ENCODE results near the gene GAL3ST2. TPM values are rescaled to one million over a fixed set of nuclear protein-coding genes. Genes with fewer than 3 reads are reported as not detected.

GAL3ST2 gene
- total RNA-seq, 2 experiments from 2014 or later: 1.5 to 1.9 TPM

DNA sequence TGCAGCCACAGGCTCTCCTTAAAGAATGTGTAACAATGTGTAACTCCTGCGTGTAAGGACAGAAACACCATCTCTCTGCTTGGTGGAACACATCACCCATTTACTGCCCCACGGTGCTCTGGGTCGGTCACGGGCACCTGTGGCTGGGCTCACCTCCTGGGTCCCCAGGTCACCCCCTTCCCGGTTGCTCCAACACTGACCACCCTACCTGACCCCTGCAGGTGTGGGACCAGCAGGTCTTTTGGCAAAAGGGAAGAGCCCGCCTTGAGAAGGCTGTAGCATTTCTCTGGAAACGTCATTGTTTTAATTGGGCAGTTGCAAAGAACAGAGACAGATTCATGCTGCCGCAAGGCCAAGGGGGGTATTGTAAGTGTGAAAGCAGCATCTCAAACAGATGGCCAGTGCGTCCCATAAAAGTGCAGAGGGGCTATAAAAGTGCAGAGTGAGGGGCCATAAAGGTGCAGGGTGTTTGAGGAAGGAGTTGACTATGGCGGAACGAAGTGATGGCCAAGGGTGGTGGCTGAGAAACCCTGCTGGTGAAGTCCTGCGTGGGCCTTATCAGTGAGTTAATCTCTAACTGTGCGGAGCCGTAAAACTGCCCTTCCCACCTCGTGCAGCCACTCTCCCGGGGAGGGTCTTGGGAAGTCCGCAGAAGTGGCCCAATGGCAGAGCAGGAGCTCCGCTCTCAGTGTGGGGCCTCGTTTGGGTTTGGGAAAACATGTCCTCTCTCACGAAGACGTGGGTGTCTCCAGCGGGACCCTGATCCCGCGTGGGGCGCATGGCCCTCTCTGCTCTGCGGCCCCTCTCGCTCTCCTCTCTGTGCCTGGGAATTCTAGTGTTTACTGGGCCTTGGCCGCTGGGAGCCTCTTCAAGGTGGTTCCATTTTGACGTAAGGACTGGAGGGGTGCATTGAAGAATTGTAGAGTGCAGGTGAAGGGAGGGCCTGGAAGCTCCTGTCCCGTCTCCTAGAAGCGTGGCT lies 18.7 kb downstream of the GAL3ST2 start:
- no peak overlapping the region for H3K4me3 ChIP-seq (ENCODE audit: low read length)
- ChIA-PET CTCF (no interaction called here), POLR2A (no interaction called here)
- H3K9me3 Mint-ChIP-seq: no peaks in the 10 kb centered on the region
- no peak for ATAC-seq (ENCODE audit: poor library complexity)
- H3K4me1 ChIP-seq (ENCODE audit: insufficient read depth, low read length): no peaks in the 10 kb centered on the region
- H3K9me3 ChIP-seq (ENCODE audit: control insufficient read depth in 1 of 2, insufficient read depth in 1 of 2, low read length in 2 of 2): no peaks in the 10 kb centered on the region
- no peaks in the 10 kb centered on the region for H3K36me3 Mint-ChIP-seq (ENCODE audit: low read depth)
- TF ChIP-seq, protein P1, sequence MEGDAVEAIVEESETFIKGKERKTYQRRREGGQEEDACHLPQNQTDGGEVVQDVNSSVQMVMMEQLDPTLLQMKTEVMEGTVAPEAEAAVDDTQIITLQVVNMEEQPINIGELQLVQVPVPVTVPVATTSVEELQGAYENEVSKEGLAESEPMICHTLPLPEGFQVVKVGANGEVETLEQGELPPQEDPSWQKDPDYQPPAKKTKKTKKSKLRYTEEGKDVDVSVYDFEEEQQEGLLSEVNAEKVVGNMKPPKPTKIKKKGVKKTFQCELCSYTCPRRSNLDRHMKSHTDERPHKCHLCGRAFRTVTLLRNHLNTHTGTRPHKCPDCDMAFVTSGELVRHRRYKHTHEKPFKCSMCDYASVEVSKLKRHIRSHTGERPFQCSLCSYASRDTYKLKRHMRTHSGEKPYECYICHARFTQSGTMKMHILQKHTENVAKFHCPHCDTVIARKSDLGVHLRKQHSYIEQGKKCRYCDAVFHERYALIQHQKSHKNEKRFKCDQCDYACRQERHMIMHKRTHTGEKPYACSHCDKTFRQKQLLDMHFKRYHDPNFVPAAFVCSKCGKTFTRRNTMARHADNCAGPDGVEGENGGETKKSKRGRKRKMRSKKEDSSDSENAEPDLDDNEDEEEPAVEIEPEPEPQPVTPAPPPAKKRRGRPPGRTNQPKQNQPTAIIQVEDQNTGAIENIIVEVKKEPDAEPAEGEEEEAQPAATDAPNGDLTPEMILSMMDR (IDR thresholded peaks at IDR 0.05): no peak
- no peaks in the 10 kb centered on the region for H3K4me1 Mint-ChIP-seq (ENCODE audit: low read depth)
- H3K27ac Mint-ChIP-seq: no peak overlapping the region
- no peaks in the 10 kb centered on the region for H3K27me3 ChIP-seq (ENCODE audit: control insufficient read depth in 1 of 2, insufficient read depth in 2 of 2, low read length in 2 of 2)
- intact Hi-C loops (cut with DNase I, micrococcal nuclease): no loop called here
- H3K36me3 ChIP-seq (ENCODE audit: insufficient read depth, low read length): no peaks in the 10 kb centered on the region
- no peak overlapping the region for H3K27ac ChIP-seq (ENCODE audit: low read depth in 1 of 2, low read length in 2 of 2)
- DNase-seq: peak in 1 of 14 experiments; percentile 24
- no peak overlapping the region for H3K4me3 Mint-ChIP-seq
- H3K27me3 Mint-ChIP-seq: no peaks in the 10 kb centered on the region

DNA sequence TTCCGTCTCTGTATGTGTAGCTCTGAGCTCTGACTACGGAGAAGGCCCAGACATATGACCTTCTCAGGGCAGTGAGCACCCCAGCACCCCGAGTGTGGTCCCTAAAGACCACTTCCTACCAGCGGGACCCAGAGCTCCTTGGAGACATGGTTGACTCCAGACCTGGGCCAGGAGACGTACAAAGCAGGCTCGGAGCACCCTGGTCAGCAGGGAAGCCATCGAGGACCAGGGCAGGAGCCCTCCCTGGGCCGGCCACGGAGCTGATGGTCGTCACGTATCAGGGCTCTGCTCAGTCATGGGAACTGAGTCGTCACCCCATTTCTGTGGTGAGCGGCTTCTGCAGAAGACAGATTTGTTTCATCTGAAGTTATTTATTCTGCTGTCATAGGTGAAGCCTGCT lies 19.6 kb downstream of the GAL3ST2 start:
- Histone ChIP-seq H3K27me3 (ENCODE audit: control insufficient read depth in 1 of 2, insufficient read depth in 2 of 2, low read length in 2 of 2) (no peaks in the 10 kb centered on the region), H3K36me3 (ENCODE audit: insufficient read depth, low read length) (no peaks in the 10 kb centered on the region), H3K4me1 (ENCODE audit: insufficient read depth, low read length) (no peaks in the 10 kb centered on the region), H3K27ac (ENCODE audit: low read depth in 1 of 2, low read length in 2 of 2) (no peak overlapping the region), H3K4me3 (ENCODE audit: low read length) (no peak overlapping the region), H3K9me3 (ENCODE audit: control insufficient read depth in 1 of 2, insufficient read depth in 1 of 2, low read length in 2 of 2) (no peaks in the 10 kb centered on the region)
- Mint-ChIP-seq H3K36me3 (ENCODE audit: low read depth) (no peaks in the 10 kb centered on the region), H3K4me3 (no peak overlapping the region), H3K27me3 (no peaks in the 10 kb centered on the region), H3K9me3 (no peaks in the 10 kb centered on the region), H3K4me1 (ENCODE audit: low read depth) (no peaks in the 10 kb centered on the region), H3K27ac (no peak overlapping the region)
- ChIA-PET CTCF (no interaction called here), POLR2A (no interaction called here)
- TF ChIP-seq, protein P1 (IDR thresholded peaks at IDR 0.05): no peak
- ATAC-seq (ENCODE audit: poor library complexity) (no peak), DNase-seq (peak in 1 of 14 experiments; percentile 3)
- intact Hi-C loops (cut with DNase I, micrococcal nuclease): no loop called here

DNA sequence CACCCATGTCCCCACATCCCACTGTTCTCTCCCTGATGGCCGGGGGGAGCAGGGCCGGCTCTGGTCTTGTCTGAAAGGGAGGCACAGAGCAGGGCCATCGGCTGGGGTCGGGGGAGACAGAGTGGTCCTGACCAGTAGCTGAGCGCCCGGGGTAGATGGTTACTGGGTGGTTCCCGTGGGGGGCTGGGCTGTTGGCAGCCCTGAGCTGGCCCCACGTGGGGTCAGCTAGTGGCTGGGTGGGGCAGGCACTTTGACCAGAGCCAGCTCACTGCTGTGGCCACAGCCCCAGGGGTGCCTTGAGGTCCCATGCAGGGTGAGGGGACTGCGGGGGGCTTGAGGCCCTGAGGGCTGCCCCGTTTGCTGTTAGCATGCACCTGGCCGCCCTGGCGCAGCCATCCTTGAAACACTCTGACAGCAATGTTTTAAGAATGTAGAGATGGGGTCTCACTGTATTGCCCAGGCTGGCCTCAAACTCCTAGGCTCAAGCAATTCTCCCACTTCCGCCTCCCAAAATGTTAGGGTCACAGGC lies 20.1 kb downstream of the GAL3ST2 start:
- Histone ChIP-seq H3K4me3 (ENCODE audit: low read length) (no peak overlapping the region), H3K27me3 (ENCODE audit: control insufficient read depth in 1 of 2, insufficient read depth in 2 of 2, low read length in 2 of 2) (no peaks in the 10 kb centered on the region), H3K4me1 (ENCODE audit: insufficient read depth, low read length) (no peaks in the 10 kb centered on the region), H3K9me3 (ENCODE audit: control insufficient read depth in 1 of 2, insufficient read depth in 1 of 2, low read length in 2 of 2) (no peaks in the 10 kb centered on the region), H3K27ac (ENCODE audit: low read depth in 1 of 2, low read length in 2 of 2) (no peak overlapping the region), H3K36me3 (ENCODE audit: insufficient read depth, low read length) (no peaks in the 10 kb centered on the region)
- peak in 1 of 14 experiments; percentile 26 for DNase-seq
- POLR2A ChIA-PET: no interaction called here
- Mint-ChIP-seq H3K27me3 (no peaks in the 10 kb centered on the region), H3K27ac (no peak overlapping the region), H3K36me3 (ENCODE audit: low read depth) (no peaks in the 10 kb centered on the region), H3K4me3 (no peak overlapping the region), H3K9me3 (no peaks in the 10 kb centered on the region), H3K4me1 (ENCODE audit: low read depth) (no peaks in the 10 kb centered on the region)
- TF ChIP-seq, protein P1 (IDR thresholded peaks at IDR 0.05): no peak
- CTCF ChIA-PET: no interaction called here
- ATAC-seq (ENCODE audit: poor library complexity): no peak
- intact Hi-C loops (cut with DNase I, micrococcal nuclease): no loop called here
